NCI-H82 treated with DMSO at 0.1 percent for 48 hours (cell line): ENCODE measurements around the gene HDAC7.

Experiments
- DNase-seq: peaks from one replicate; lab custom pipeline; 2025; ENCODE audit not compliant: unreplicated experiment; lab: John Stamatoyannopoulos, UW

The HDAC7 gene

DNA sequence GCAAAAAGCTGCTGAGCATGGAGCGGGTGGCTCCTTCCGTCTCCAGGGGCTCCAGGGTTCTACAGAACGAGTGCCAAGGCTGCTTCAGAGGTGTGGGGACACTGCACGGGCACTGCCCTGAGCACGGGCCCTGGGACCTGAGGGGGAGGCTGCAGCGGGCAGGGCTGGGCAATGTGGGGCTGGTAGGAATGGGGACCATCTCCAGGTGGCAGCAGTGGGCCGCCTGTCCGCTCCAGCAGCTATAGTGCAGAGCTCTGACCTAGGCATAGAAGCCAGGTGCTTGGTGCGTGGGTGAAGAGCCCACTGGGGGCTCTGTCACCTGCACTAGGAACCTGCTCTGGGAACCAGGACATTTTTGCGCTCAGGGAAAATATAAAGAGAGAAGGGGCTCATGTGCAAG, 22.3 kb downstream of the HDAC7 start:
- no peak for DNase-seq

DNA sequence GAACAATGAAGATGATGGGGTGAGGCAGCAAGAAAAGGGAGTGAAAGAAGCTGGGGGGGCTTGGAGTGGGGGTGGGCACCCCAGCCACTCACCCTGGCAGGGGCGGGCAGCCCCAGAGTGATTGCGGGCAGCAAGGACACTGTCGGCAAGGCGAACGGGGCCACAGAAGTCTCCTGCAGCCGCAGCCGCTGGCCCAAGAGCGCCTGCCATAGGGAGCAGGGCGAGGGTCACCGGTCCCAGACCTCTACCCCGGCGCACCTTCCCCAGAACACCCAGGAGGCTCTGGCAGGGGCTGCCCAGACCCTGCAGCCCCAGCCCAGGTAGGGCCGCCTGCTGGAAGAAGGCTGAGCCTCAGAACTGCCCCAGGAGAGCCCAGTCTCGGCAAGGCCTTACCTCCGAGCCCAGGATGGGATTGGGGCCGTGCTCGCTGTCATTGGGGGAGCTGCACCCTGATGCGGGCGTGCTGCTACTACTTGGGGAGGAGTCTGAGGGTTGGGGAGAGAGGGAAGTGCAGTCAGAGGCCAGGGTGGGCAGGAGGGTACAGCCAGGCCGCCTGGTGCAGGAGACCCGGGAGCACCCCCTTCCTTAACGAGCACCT, 23.8 kb downstream of the HDAC7 start:
- DNase-seq: no peak

GRCh38 chr12:47795121-47795813, 24.4 kb downstream of the HDAC7 start:
- no peak for DNase-seq

DNA sequence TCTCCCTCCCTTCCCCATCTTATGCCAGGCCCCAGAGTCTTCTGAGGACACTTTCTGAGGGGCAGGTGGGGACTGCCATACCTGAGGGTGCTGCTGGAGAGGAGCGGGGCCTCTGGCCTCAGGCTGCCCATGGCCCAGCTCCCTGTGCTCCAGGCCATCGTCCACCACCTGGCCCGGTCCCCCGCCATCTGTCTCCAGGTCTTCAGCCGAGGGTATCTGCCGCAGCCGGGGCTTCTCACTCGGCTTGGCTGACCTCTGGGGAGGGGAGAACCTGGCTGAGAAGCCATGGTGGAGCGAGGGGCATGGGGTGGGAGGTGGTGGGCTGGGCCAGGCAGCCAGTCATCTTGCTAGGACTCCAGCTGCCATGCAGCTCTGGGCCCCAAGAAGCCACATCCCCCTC, 25.0 kb downstream of the HDAC7 start:
- no peak for DNase-seq

- DNase-seq: no peak
Observed at GRCh38 chr12:47793015-47793681, 26.6 kb downstream of the HDAC7 start.

DNA sequence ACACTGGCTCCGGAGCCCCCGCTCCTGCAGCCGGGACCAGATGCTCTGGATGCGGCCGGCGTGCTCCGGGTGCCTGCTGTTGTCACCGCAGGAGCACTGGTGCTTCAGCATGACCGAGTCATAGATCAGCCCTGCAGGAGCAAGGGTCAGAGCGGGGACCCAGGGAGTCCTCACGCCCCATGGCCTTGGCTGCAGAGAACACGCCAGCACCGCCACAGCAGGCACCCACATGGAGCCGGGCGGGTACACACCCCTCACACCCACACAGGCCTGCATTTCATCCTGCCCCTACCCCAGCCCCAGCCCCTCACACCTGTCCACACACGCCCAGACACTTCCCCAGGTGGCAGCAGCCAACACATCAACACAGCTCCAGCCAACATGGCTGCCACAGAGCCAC, 27.8 kb downstream of the HDAC7 start:
- DNase-seq: no peak

GRCh38 chr12:47791351-47791746, 28.4 kb downstream of the HDAC7 start:
- DNase-seq: no peak

GRCh38 chr12:47790676-47791350, 28.9 kb downstream of the HDAC7 start:
- no peak for DNase-seq

DNA sequence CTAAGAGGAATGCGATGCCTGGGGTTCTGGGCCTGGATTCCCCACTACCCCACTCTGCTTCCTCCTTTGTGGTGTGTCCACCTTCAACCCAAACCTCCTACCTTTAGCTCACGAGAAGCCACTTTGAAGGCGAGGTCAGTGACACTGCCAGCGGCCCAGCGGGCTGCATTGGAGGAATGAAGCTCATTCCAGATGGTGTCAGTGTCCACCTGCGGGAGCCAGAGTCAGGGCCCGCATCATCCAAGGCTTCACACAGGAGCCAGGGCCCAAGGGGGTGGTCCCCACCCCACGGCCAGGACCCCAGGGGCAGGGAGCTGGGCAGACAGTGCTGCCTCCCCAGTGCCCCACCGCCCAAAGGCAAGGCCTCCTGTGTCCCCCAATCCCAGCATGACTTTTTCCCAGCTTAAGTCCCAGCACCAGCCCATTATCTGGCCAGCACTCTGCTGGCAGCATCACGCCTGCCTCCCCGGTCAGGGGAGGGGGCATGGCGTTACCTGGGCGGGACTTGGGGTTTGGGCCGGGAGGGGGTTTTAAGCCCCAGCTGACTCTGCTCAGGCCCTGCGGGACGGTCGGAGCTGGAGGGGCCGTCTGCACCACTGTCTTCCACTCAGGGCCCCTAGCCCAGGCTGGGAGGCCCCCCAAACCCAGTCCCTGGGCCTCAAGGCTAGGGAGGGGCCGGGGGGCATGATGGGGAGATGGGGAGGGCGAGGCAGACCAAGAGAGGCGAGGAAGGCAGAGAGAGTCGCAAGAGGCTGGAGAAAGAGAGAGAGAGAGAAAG, 29.8 kb downstream of the HDAC7 start:
- no peak for DNase-seq

DNA sequence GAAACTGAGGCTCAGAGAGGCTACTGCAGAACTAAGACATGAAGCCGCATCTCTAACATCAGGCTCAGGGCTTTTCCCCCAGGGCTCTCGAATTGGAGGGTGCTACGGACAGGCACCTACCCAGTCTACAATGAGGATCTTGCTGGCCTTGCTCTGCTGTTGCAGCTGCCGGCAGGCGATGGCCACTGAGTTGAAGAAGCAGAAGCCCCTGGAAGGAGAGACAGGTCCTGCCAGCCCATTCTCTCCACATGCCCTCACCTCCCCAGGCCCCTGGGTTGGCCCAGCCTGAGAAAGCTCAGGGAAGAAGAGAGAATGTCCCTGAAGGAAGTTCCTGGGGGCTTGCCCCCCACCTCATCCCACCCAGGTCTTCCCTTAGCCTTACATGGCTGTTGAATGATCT, 30.6 kb downstream of the HDAC7 start:
- no peak for DNase-seq

DNA sequence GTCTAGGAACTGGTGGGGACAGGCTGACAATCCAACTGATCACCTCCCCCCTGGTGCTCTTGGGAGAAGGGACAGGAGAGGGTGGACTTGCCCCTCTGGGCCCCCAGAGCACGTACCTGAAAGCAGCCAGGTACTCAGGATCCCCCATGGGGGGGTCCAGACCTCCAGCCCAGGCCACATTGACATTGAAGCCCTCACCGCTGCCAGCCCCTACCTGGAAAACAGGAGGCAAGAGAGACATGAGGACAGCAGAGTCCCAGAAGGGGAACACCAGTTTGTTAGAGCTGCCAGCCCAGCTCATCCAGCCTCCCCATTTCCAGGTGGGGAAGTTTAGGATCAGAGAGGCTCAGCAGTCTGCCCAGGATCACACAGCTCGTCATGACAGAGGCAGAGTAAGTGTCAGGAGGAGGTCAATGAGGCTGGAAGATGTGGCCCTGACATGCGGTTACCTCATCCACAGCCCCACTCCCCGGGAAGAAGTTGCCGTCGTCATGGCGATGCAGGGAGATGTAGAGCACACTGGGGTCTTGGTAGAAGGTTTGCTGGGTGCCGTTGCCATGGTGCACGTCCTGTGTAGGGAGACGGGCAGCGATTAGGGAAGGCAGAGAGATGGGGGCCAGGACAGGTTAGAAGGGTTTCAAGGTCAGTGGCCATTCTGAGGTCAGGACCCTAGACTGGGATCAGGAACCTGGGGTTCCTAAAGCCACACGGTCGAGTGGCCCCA, 31.9 kb downstream of the HDAC7 start:
- no peak for DNase-seq

DNA sequence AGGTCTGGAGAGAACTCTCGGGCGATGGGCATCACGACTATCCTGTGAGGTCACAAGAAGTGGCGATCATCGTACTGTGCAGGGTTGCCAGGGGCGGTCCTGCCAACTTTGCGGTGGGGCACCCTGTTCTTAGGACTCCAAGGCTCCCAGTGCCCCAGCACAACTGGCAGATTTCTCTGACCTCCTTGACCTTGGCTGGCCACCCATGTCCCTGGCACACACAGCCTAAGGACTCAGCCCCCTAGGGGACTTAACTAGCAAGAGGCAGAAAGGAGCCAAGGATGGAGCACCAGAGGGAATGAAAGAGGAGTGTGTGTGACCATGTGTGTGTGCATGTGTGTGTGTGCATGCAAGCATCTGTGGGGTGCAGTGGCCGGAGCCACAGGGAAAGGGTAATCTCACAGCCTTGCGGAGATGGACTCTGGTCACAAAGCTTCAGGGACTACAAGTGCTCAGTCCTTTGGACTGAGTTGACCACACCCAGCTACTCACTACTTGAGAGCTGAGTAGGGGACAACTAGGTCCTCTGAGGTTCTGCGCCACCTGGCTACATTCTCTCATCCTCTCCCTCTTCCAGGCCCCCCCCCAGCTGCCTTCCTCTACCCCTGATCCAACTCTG, 32.9 kb downstream of the HDAC7 start:
- no peak for DNase-seq

DNA sequence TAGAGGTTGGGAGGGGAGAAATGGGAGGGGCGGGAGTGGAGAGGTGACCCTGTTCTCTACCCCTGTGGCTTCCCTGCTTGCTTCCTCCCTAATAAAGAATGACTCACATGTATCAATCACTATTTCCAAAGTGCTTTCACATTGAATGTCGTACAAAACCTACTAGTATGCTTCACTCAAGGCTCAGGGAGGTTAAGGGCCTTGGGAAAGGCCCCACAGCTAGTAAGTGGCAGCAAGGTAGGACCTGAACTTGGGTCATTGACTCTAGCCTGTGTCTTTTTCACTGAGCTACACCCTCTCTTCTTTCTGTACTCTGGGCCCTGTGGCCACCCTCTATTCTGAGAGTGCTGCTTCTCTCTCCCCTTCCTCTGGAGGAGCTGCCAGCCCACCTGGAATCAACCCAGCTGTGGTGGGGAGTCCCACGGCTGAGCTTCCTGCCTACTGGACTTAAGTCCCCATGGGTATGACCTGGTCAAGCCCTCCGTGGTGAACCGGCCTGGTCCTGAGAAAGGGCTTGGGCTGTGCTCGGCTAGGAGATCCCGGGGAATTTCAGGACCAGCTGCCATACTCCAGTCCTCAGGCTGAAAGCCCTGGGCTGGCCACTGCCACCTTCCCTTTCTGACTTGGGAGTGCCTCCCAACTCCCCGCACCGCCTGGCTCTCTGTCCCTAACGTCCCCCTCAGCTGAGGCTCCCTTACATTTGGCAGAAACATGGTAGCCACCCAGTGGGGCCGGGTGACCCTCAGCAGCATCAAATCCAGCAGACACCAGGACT, 33.6 kb downstream of the HDAC7 start:
- no peak for DNase-seq

DNA sequence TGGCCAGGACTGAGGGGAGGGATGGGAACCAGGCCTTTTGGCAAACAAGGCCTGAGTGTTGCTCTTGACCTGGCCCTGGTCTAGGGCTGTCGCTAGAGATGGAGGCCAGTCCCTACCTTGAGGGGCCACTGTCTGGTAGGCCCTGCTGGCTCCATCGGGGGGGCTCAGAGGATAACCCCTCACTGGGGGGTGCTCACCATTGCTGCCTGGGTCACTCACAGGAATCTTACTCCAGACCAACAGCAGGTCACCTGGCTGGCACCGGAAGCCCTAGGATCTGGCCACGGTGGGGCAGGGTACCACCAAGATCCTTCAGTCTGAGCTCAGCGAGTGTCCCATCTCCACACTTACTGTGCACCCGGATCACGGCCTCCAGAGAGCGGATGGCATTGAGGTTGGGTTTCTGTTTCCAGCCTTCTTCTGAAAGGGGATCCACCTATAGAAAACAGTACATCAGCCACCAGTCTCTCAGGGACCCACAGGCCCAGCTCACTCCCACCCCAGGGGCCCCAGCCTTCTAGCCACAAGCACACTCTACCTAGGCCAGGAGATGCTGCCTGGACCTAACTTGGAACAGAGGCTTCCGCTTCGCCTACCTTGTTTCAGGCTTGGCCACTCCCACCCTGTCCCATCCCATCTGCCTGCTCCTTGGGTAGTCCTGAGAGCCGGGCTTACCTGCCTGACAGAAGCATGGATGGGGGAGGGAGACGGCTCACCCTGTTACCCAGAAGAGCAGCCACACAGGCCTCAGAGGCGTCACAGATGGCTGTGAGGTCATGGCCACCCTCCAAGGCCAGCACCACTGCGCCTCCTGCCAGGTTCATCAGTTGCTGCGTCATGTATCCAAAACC, 34.4 kb downstream of the HDAC7 start:
- DNase-seq: no peak

DNA sequence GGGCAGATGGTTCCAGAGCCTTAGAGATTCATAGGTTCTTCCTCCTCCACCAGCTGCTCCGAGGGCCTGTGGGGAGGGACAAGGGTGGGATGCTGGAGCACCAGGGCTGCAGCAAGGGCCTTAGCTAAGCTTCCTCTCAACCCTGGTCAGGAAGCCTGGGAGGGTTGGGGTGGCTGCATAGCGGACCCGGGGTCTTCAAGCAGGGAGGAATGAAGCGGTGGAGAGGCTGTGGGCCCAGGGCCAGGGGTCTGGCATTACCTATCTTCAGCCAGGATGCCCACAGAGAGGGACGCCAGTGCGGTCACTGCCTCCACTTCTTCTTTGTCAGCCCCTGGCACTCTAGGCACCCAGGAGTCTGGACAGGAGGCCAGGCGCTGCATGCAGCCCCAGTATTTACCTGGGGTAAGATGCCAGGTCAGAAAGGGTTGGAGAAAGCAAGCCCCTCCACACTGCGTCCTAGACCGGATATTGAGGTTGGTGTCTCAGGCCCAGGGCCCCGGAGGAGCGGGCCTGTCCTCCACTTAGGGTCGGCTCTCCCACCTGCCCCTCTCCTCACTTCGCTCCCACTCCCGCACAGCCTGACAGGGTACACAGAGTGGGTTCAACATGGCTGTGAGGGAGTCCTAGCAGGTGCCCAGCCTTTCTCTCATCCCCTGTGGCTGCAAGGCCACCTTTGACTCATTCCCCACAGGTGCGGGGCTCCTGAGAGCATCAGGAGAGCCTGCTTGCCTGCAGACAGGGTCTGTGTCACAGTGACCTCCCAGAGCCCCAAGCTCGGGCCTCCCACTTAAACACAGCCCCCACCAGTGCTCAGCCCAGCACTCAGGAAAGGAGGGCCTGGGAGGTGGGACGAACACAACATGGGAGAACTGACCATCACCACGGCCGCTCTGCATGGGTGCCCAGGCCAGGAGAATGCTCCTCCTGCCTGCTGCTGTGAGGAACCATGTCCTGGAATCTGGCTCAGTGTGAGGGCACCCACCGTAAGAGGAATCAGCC, 35.6 kb downstream of the HDAC7 start:
- DNase-seq: no peak

DNA sequence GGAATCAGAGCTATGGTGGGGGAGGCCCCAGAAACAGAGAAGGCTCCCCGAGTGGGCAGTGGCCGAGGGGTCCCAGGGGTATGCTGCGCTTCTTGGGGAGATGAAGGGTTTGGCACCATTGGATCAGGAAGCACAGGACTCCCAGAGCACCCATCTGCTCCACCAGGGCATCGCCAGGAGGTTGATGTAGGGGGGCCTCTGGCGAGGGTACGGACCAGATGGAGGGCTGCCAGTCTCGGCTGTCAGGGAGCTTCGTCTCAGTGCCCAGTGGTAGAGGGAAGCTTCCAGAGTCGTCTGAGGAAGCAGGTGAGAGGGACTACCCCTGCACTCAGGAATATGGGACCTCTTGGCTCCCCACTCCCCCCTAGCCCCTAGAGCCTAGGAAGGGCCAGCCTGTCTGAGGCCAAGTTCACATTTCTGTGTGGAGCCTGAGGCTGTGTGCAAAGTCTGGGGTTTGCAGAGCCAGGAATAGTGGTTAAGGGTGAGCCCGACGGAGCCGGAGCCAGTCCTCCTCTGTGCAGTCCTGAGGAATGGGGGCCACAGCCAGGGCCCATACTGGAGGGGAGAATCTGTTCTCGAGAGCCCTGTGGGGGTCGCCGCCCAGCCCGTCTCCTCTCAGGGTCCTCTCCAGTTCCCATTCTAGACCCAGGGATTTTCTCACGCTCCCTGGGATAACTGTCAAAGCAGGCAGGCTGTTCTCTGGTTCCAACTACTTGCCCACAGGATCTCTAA, 36.5 kb downstream of the HDAC7 start:
- no peak for DNase-seq

DNA sequence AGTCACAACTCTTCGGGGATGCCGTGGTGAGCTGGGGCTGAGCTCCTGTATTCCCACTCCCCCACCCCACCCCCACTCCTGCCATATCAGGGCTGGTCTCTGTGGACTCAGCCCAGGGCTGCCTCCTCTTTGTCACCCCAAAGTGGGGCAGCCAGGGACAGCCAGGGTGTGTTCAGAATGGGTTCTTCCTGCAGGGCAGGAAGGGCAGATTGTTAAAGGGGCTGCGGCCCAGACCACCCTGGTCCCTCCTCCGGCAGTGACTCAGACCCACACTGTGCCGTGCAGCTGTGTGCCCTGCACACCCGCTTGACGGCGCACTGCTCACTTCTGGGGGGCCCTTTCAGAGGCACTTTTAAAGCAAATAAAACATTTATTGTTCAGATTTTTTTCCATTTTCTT, 37.3 kb downstream of the HDAC7 start:
- no peak for DNase-seq
